ENCODE data around the gene CGN. TPM values are rescaled to one million over a fixed set of nuclear protein-coding genes. Genes with fewer than 3 reads are reported as not detected.
A peak's percentile ranks its signal among the peaks of the same experiment; 100 is the strongest.

Gene CGN
- total and polyA plus RNA-seq, 11 donors: 0.08 to 21.0 (median 0.19) TPM; not detected in 4

DNA sequence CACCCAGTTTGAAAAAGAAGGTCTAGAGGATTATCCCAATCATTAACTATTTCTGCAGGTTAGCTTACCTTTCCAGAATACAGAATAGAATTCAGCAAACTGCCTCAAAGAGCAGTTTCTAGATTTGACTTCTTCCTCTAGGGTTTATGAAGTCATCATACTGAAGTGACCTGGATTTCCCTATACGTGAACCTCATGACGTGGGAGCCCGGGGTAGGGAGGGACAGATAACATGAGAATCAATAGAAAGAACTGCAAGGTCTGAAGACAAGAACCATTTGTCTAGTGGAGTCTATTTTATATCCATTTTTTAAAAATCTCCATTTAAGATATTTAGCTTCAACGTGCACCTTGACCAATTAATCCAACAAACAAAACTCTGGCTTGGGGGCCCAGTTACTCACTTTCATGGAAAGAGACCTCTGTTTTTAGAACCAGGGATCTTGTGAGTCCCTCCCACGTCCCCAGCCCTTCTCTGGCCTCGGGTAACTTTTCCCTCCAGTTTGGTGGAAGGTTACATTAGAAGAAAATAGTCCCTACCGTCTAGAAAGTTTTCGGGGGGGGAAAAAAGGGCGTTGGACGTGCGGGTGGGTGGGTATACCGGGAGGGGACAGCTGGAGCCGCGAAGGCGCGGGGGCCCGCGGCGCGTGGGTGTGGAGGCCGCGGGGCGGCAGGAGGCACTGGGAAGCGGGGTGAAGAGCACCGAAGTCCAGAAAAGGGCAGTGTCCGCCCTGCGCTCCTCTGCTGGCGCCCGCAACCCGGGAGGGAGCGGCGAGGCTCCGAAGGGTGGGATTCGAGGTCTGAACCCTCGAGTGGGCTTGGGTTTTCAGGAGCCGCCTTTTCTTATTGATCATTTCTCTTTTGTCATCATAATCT, 38.1 kb upstream of the CGN start:
- TF ChIP-seq, protein P1, sequence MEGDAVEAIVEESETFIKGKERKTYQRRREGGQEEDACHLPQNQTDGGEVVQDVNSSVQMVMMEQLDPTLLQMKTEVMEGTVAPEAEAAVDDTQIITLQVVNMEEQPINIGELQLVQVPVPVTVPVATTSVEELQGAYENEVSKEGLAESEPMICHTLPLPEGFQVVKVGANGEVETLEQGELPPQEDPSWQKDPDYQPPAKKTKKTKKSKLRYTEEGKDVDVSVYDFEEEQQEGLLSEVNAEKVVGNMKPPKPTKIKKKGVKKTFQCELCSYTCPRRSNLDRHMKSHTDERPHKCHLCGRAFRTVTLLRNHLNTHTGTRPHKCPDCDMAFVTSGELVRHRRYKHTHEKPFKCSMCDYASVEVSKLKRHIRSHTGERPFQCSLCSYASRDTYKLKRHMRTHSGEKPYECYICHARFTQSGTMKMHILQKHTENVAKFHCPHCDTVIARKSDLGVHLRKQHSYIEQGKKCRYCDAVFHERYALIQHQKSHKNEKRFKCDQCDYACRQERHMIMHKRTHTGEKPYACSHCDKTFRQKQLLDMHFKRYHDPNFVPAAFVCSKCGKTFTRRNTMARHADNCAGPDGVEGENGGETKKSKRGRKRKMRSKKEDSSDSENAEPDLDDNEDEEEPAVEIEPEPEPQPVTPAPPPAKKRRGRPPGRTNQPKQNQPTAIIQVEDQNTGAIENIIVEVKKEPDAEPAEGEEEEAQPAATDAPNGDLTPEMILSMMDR (IDR thresholded peaks at IDR 0.05): no peak
- TF ChIP-seq POLR2A (IDR thresholded peaks at IDR 0.05): no peak
- ATAC-seq (peak; percentile 26 to 90 (median 79)), DNase-seq (peak; percentile 41 to 71 (median 60))
- intact Hi-C loops (cut with DNase I): loop anchor here in 5 of 10 donors (1.0 to 2.0 kb wide), 2 partner anchors 14 kb away; partner anchors contain the start of gene POGZ (in 5 of the 5)
- WGBS, 4 donors: 3 to 5% (median 4%) methylated on average over 31 to 36 of the region's 36 CpGs
- peaks cover 0 to 13% (median 4%) of the 10 kb centered on the region in 12 donors for H3K4me1 ChIP-seq
- no peaks in the 10 kb centered on the region for H3K27me3 ChIP-seq
- no peaks in the 10 kb centered on the region for H3K36me3 ChIP-seq
- H3K4me3 ChIP-seq: peak overlapping the region; percentile 32 to 75 (median 66)
- no peaks in the 10 kb centered on the region for H3K9me3 ChIP-seq
- peak overlapping the region; percentile 14 to 85 (median 76) for H3K27ac ChIP-seq

DNA sequence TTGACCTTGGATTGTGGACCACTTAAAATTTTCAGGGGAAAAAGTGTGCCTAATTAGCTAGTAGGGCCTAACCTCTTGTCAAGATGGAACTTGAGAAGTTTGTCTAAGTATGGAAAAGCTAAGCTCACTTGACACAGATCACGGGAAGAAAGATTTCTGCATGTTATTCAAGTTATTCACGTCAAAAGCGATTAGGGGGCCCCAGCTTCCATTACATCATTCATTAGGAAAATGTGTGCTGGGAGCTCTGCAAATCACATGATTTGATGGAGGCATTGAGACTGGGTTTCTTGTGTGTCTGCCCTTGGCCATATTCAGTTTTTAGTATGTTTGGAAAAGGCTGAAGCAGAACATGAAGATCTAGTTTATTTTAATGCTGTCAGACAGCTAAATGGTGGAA, 36.4 kb upstream of the CGN start:
- no peaks in the 10 kb centered on the region for H3K9me3 ChIP-seq
- DNase-seq: no peak
- WGBS, 4 donors: 85 to 93% (median 91%) methylated on average over 3 of the region's 3 CpGs
- no peak for ATAC-seq
- no peaks in the 10 kb centered on the region for H3K36me3 ChIP-seq
- H3K27me3 ChIP-seq: no peaks in the 10 kb centered on the region
- H3K4me3 ChIP-seq: no peak overlapping the region
- no peak overlapping the region for H3K27ac ChIP-seq
- H3K4me1 ChIP-seq: peaks cover 0 to 13% (median 4%) of the 10 kb centered on the region in 12 donors
- intact Hi-C loops (cut with DNase I): no loop called here
- TF ChIP-seq, protein P1 (IDR thresholded peaks at IDR 0.05): no peak
- TF ChIP-seq POLR2A (IDR thresholded peaks at IDR 0.05): no peak

DNA sequence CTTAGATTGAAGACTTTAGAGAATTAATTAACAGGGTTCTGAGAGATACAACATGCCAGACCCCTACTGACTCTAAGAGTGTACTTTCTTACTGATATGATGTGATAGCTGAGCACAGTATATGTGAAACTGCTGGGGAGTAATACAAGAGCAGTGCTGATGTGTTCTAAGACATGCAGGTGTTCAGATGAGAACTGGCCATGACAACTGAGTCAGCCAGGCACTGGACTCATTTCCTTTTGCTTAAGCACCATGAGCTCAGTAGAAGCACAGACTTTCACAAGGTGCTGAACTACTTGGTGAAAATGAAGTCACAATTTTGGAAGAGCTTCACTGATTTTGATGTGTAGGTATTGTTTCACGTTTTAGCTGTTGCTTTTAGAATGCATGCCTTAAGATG, 36.0 kb upstream of the CGN start:
- TF ChIP-seq POLR2A (IDR thresholded peaks at IDR 0.05): no peak
- TF ChIP-seq, protein P1 (IDR thresholded peaks at IDR 0.05): no peak
- H3K27ac ChIP-seq: no peak overlapping the region
- H3K36me3 ChIP-seq: no peaks in the 10 kb centered on the region
- ATAC-seq: no peak
- no peaks in the 10 kb centered on the region for H3K27me3 ChIP-seq
- DNase-seq: no peak
- 69 to 90% (median 86%) methylated on average over 1 of the region's 1 CpG for WGBS, 4 donors
- intact Hi-C loops (cut with DNase I): no loop called here
- no peak overlapping the region for H3K4me3 ChIP-seq
- H3K9me3 ChIP-seq: no peaks in the 10 kb centered on the region
- H3K4me1 ChIP-seq: peaks cover 0 to 13% (median 4%) of the 10 kb centered on the region in 12 donors

DNA sequence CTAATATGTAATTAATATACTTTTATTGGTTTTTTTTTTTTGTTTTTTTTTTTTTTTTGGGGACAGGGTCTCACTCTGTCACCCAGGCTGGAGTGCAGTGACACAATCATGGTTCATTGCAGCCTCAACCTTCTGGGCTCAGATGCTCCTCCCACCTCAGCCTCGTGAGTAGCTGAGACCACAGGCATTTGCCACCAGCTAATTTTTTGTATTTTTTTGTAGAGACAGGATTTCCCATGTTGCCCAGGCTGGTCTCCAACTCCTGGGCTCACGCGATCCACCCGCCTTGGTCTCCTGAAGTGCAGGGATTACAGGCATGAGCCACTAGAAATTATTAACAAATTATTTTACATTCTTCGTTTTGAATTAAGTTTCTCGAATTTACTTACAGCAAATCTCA, 35.1 kb upstream of the CGN start:
- Histone ChIP-seq H3K27me3 (no peaks in the 10 kb centered on the region), H3K36me3 (no peaks in the 10 kb centered on the region), H3K4me1 (peaks cover 0 to 13% (median 4%) of the 10 kb centered on the region in 12 donors), H3K27ac (no peak overlapping the region), H3K4me3 (no peak overlapping the region), H3K9me3 (no peaks in the 10 kb centered on the region)
- intact Hi-C loops (cut with DNase I): no loop called here
- WGBS, 4 donors: 86 to 88% (median 88%) methylated on average over 6 of the region's 6 CpGs
- TF ChIP-seq, protein P1 (IDR thresholded peaks at IDR 0.05): no peak
- TF ChIP-seq POLR2A (IDR thresholded peaks at IDR 0.05): no peak
- no peak for DNase-seq
- ATAC-seq: no peak

Measured in heart left ventricle (tissue), 16 donors.